ACC112 (cell line): ENCODE results near the gene LMO7.
A peak's percentile ranks its signal among the peaks of the same experiment; 100 is the strongest.

Experiments
- H2AFZ ChIP-seq: fragments of 200-600 bp; sonication (generic); one replicate; pipeline ENCODE4 v1.6.0; 2017; ENCODE audit warnings: antibody characterized with exemption, low read length; ENCODE audit not compliant: unreplicated experiment
- H3K27ac ChIP-seq: fragments of 200-600 bp; sonication (generic); 2 replicates; pipeline ENCODE4 v1.5.1; 2014; ENCODE audit warnings: low read depth, mild to moderate bottlenecking, antibody characterized with exemption, low read length, moderate library complexity
- H3K27me3 ChIP-seq: fragments of 200-600 bp; sonication (generic); 2 replicates; pipeline ENCODE4 v1.6.1; 2014; ENCODE audit warnings: mild to moderate bottlenecking, antibody characterized with exemption, low read length, moderate library complexity, mixed read lengths; ENCODE audit not compliant: insufficient read depth
- H3K36me3 ChIP-seq: fragments of 200-600 bp; sonication (generic); 2 replicates; pipeline ENCODE4 v1.6.1; 2016; ENCODE audit warnings: mild to moderate bottlenecking, antibody characterized with exemption, low read length, moderate library complexity, mixed read lengths; ENCODE audit not compliant: insufficient read depth
- H3K4me1 ChIP-seq: fragments of 200-600 bp; sonication (generic); one replicate; pipeline ENCODE4 v1.6.1; 2016; ENCODE audit warnings: low read length, mixed read lengths; ENCODE audit not compliant: insufficient read depth, unreplicated experiment, control insufficient read depth
- H3K4me3 ChIP-seq: fragments of 200-600 bp; sonication (generic); 2 replicates; pipeline ENCODE4 v1.5.1; 2014; ENCODE audit warnings: mild to moderate bottlenecking, low read depth, low read length
- H3K79me2 ChIP-seq: fragments of 200-600 bp; sonication (generic); one replicate; pipeline ENCODE4 v1.6.0; 2016; ENCODE audit warnings: low read length; ENCODE audit not compliant: control insufficient read depth, unreplicated experiment, insufficient read depth

LMO7 gene

GRCh38 chr13:75754936-75755335 lies 118.8 kb downstream of the LMO7 start:
- Histone ChIP-seq H3K27ac (no peak overlapping the region), H3K4me3 (no peak overlapping the region), H3K4me1 (peaks cover 12% of the 10 kb centered on the region), H3K36me3 (peaks cover 13% of the 10 kb centered on the region; the same call in 1 of the 2 replicates), H2AFZ (no peak overlapping the region), H3K27me3 (no peaks in the 10 kb centered on the region), H3K79me2 (peaks cover 60% of the 10 kb centered on the region)

DNA sequence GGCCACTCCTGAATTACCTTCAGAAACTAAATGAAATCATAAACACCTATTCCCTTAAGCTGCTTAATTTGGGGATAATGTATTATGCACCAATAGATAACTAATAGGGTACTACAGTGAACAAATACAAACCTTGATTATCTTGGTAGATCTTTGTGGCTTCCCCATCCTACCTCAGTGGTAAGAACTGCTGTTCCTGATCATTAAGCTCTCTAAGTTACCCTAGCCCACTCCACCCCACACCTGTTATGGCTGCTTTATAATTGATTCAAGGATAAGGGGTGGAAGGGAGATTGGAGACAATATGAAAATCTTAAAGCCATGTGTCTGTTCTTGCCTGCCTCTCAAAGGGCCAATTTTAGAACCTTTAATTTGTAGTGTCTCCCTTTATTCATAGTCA lies 121.2 kb downstream of the LMO7 start:
- H3K4me3 ChIP-seq: no peak overlapping the region
- H3K4me1 ChIP-seq: peaks cover 7% of the 10 kb centered on the region
- H3K79me2 ChIP-seq: peaks cover 55% of the 10 kb centered on the region
- H2AFZ ChIP-seq: no peak overlapping the region
- H3K27me3 ChIP-seq: no peaks in the 10 kb centered on the region
- H3K36me3 ChIP-seq: peaks cover 13% of the 10 kb centered on the region; the same call in 1 of the 2 replicates
- no peak overlapping the region for H3K27ac ChIP-seq

GRCh38 chr13:75759531-75759930 lies 123.4 kb downstream of the LMO7 start:
- no peak overlapping the region for H3K4me3 ChIP-seq
- no peak overlapping the region for H2AFZ ChIP-seq
- H3K4me1 ChIP-seq: peaks cover 25% of the 10 kb centered on the region
- peaks cover 6% of the 10 kb centered on the region; the same call in 1 of the 2 replicates for H3K36me3 ChIP-seq
- no peaks in the 10 kb centered on the region for H3K27me3 ChIP-seq
- H3K27ac ChIP-seq: no peak overlapping the region
- H3K79me2 ChIP-seq: peaks cover 57% of the 10 kb centered on the region

GRCh38 chr13:75760131-75761021 lies 124.2 kb downstream of the LMO7 start:
- Histone ChIP-seq H3K36me3 (peaks cover 6% of the 10 kb centered on the region; the same call in 1 of the 2 replicates), H2AFZ (no peak overlapping the region), H3K4me1 (peaks cover 26% of the 10 kb centered on the region), H3K79me2 (peaks cover 51% of the 10 kb centered on the region), H3K27me3 (no peaks in the 10 kb centered on the region), H3K4me3 (peak overlapping the region; percentile 54), H3K27ac (peak overlapping the region; percentile 57; the same call in 1 of the 2 replicates)

- Histone ChIP-seq H3K4me3 (peak overlapping the region; percentile 54), H3K4me1 (peaks cover 26% of the 10 kb centered on the region), H2AFZ (peak overlapping the region; percentile 47), H3K27me3 (no peaks in the 10 kb centered on the region), H3K79me2 (peaks cover 52% of the 10 kb centered on the region), H3K36me3 (peaks cover 7% of the 10 kb centered on the region; the same call in 1 of the 2 replicates), H3K27ac (peak overlapping the region; percentile 57)
Observed at GRCh38 chr13:75761369-75761768, 125.2 kb downstream of the LMO7 start.

DNA sequence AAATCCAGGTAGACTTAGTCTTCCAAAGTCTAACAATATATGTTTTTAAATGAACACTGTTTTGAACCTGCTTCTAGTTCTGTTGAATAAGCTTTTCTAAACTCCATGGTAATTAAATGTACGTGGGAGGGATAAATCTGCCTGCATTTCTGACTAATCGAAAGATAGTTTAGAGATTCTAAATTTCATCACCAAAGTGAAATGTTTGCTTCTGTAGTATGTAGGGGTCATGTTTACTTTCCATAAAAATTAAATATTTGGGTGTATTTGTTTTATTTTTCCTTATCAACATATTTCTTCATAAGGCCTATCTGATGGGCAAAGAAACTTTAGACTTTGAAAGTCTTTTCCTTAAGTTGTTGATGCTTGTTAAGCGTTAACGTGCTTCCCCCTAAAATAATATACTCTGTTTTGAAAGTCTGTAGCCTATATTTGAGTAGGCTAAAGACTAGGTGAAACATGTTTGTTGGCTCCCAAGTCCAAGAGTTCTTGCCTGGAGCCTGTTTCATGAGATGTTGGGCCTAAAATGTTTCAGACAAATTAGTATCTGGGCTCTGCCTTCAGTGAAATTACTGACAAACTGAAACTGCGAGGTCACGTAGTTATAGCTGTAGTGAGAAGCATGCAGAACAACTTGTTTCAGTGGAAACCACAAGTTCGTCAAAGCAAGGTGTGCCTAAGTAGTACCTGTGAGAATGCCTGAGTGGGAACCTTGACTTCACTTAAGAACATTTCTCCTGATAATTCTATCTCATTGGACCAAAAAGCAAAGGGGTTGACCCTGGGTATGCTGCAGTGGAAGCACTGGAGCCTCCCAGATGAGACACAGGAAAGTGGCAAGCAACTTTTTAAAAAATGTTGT lies 126.2 kb downstream of the LMO7 start:
- Histone ChIP-seq H3K27ac (peak overlapping the region; percentile 57), H3K4me1 (peaks cover 35% of the 10 kb centered on the region), H2AFZ (peak overlapping the region; percentile 47), H3K27me3 (no peaks in the 10 kb centered on the region), H3K79me2 (peaks cover 50% of the 10 kb centered on the region), H3K36me3 (peaks cover 4% of the 10 kb centered on the region; the same call in 1 of the 2 replicates), H3K4me3 (peak overlapping the region; percentile 54)

- Histone ChIP-seq H3K27ac (peak overlapping the region; percentile 57; the same call in 1 of the 2 replicates), H3K4me3 (peak overlapping the region; percentile 54; the same call in 1 of the 2 replicates), H3K79me2 (peaks cover 55% of the 10 kb centered on the region), H3K36me3 (peaks cover 4% of the 10 kb centered on the region; the same call in 1 of the 2 replicates), H3K27me3 (no peaks in the 10 kb centered on the region), H3K4me1 (peaks cover 37% of the 10 kb centered on the region), H2AFZ (no peak overlapping the region)
Observed at GRCh38 chr13:75762955-75763354, 126.8 kb downstream of the LMO7 start.

- Histone ChIP-seq H3K4me3 (no peak overlapping the region), H3K36me3 (peaks cover 4% of the 10 kb centered on the region; the same call in 1 of the 2 replicates), H3K4me1 (peaks cover 38% of the 10 kb centered on the region), H3K79me2 (peaks cover 51% of the 10 kb centered on the region), H3K27me3 (no peaks in the 10 kb centered on the region), H3K27ac (no peak overlapping the region), H2AFZ (no peak overlapping the region)
Observed at GRCh38 chr13:75763512-75763911, 127.4 kb downstream of the LMO7 start.

- Histone ChIP-seq H3K27ac (no peak overlapping the region), H3K4me1 (peaks cover 44% of the 10 kb centered on the region), H3K79me2 (peaks cover 49% of the 10 kb centered on the region), H3K27me3 (no peaks in the 10 kb centered on the region), H3K4me3 (peak overlapping the region; percentile 38), H3K36me3 (peaks cover 4% of the 10 kb centered on the region; the same call in 1 of the 2 replicates), H2AFZ (no peak overlapping the region)
Observed at GRCh38 chr13:75764251-75764925, 128.3 kb downstream of the LMO7 start.

- Histone ChIP-seq H3K27ac (no peak overlapping the region), H2AFZ (no peak overlapping the region), H3K79me2 (peaks cover 49% of the 10 kb centered on the region), H3K36me3 (peaks cover 4% of the 10 kb centered on the region; the same call in 1 of the 2 replicates), H3K4me3 (peak overlapping the region; percentile 38), H3K27me3 (no peaks in the 10 kb centered on the region), H3K4me1 (peaks cover 49% of the 10 kb centered on the region)
Observed at GRCh38 chr13:75764926-75765310, 128.8 kb downstream of the LMO7 start.
